Pancreas (tissue), 10 donors: ENCODE results near the gene FOXO3. TPM values are rescaled to one million over a fixed set of nuclear protein-coding genes. Genes with fewer than 3 reads are reported as not detected.

Source experiments
- ATAC-seq, 4 donors: fragments of 200-7000 bp; cut with Tn5 transposase; one replicate each; pipeline versions ENCODE4 v1.8.0 to v1.9.1; 2020; ENCODE audit warnings: mild to moderate bottlenecking in 4 of 4, moderate library complexity in 4 of 4
- DNase-seq, 6 donors: peaks; one replicate each; pipeline ENCODE4 v3.0.0-alpha.2; 2020
- FAIRE-seq: peaks from 2 replicates; lab custom pipeline; 2012; peaks lifted over from hg19 to GRCh38; lab: Jason Lieb, UNC
- H3K27ac ChIP-seq, 4 donors: fragments of 200-600 bp; sonication (generic); 1 replicate in 3 of 4; 2 replicates in 1 of 4; pipeline versions ENCODE4 v1.5.0 to v1.8.0; 2020
- H3K27me3 ChIP-seq, 4 donors: fragments of 200-600 bp; one replicate each; pipeline ENCODE4 v1.8.0; 2021
- H3K36me3 ChIP-seq, 3 donors: fragments of 200-600 bp; sonication (generic) in 1 of 3; one replicate each; pipeline versions ENCODE4 v1.5.0 to v1.8.0; 2020 to 2021
- H3K4me1 ChIP-seq, 3 donors: fragments of 200-600 bp; one replicate each; pipeline ENCODE4 v1.8.0; 2021
- H3K4me3 ChIP-seq, 4 donors: fragments of 200-600 bp; sonication (generic) in 2 of 4; one replicate each; pipeline versions ENCODE4 v1.5.0 to v1.8.0; 2020 to 2021
- H3K9me3 ChIP-seq, 4 donors: fragments of 200-600 bp; one replicate each; pipeline ENCODE4 v1.8.0; 2021
- CTCF ChIP-seq, 4 donors: fragments of 200-600 bp; sonication (generic) in 3 of 4; IDR thresholded peaks; one replicate each; pipeline versions ENCODE4 v1.5.0 to v1.8.0; 2021; ENCODE audit warnings: antibody characterized with exemption in 4 of 4
- WGBS, 2 donors: extraction: QIAGEN DNeasy Blood & Tissue Kit; methylation state at CpG; one replicate each; pipeline ENCODE4 v1.1.7; 2013; 5-methylcytosine and 5-hydroxymethylcytosine counted together
- intact Hi-C, 3 donors: fragments of 100-400 bp; cut with DNase I; formaldehyde crosslinking; loops; one replicate each; pipeline versions ENCODE4 v1.11.1 to v1.14.2; 2022
- polyA plus RNA-seq, 2 donors: library from polyadenylated mRNA; stranded (reverse); fragments of 200-250 nt; gene quantifications; one replicate each; pipeline ENCODE4 v1.2.3, GENCODE V29; 2013
- total RNA-seq, 6 donors: library from RNA; stranded (reverse); fragmentation: NEBNext Ultra II Directional in 4 of 6; extraction: Animal tissue kit (Norgen Biotek cat#: 25700) in 4 of 6; gene quantifications; one replicate each; pipeline versions ENCODE4 v1.2.1 to v1.2.4, GENCODE V29; 2021 to 2023
- donor health status: healthy with polysubstance abuse.
- donor health status: DM: no; HTN: no; CAD: no; lungs with moderate emphysema.
- donor health status: DM: no; HTN: no; CAD: no.
- donor health status: control.
- donor health status: control.
- donor health status: Bipolar disorder and iron deficiency.
- donor health status: DM: yes; HTN: yes; CAD: no.
- donor health status: DM: no; HTN: no; CAD: no.
- donor health status: DM: no; HTN: no; CAD: no.
- donor health status: DM: yes; HTN: yes; CAD: no.

Gene FOXO3
- total and polyA plus RNA-seq, 8 donors, result 11.3 to 61.2 (median 41.2) TPM

- H3K27ac ChIP-seq, result no peak overlapping the region
- peaks cover 0 to 14% (median 12%) of the 10 kb centered on the region in 3 donors for H3K4me1 ChIP-seq
- 81% methylated on average over 3 of the region's 3 CpGs for WGBS, 2 donors
- FAIRE-seq, result no peak
- no peak for ATAC-seq
- no peaks in the 10 kb centered on the region for H3K27me3 ChIP-seq
- peaks cover 0 to 31% (median 6%) of the 10 kb centered on the region in 3 donors for H3K36me3 ChIP-seq
- H3K9me3 ChIP-seq, result no peaks in the 10 kb centered on the region
- no peak overlapping the region for H3K4me3 ChIP-seq
- no peak for DNase-seq
- no peak for TF ChIP-seq CTCF (IDR thresholded peaks at IDR 0.05)
- intact Hi-C loops, result no loop called here
Measured at GRCh38 chr6:108665495-108666196, 104.9 kb downstream of the FOXO3 start.

- H3K9me3 ChIP-seq, result no peaks in the 10 kb centered on the region
- DNase-seq (no peak), ATAC-seq (no peak), FAIRE-seq (no peak)
- no peaks in the 10 kb centered on the region for H3K27me3 ChIP-seq
- H3K4me1 ChIP-seq, result peaks cover 0 to 22% (median 19%) of the 10 kb centered on the region in 3 donors
- WGBS, 2 donors, result 94 to 95% methylated on average over 4 of the region's 4 CpGs
- no peak overlapping the region for H3K27ac ChIP-seq
- peaks cover 0 to 31% (median 6%) of the 10 kb centered on the region in 3 donors for H3K36me3 ChIP-seq
- no peak overlapping the region for H3K4me3 ChIP-seq
- intact Hi-C loops, result no loop called here
- TF ChIP-seq CTCF (IDR thresholded peaks at IDR 0.05), result no peak
Measured at GRCh38 chr6:108666656-108667260, 106.0 kb downstream of the FOXO3 start.

GRCh38 chr6:108667993-108668392 is 107.3 kb downstream of the FOXO3 start:
- H3K9me3 ChIP-seq, result no peaks in the 10 kb centered on the region
- ATAC-seq, result peak in 2 of 4 donors; percentile 46 to 54
- no peak for DNase-seq
- FAIRE-seq, result no peak
- H3K36me3 ChIP-seq, result peaks cover 0 to 31% (median 6%) of the 10 kb centered on the region in 3 donors
- no peaks in the 10 kb centered on the region for H3K27me3 ChIP-seq
- WGBS, 2 donors, result 34 to 44% methylated on average over 7 of the region's 7 CpGs
- no peak overlapping the region for H3K4me3 ChIP-seq
- H3K27ac ChIP-seq, result no peak overlapping the region
- intact Hi-C loops, result no loop called here
- TF ChIP-seq CTCF (IDR thresholded peaks at IDR 0.05), result no peak
- peaks cover 0 to 29% (median 18%) of the 10 kb centered on the region in 3 donors for H3K4me1 ChIP-seq

- no peaks in the 10 kb centered on the region for H3K9me3 ChIP-seq
- H3K4me1 ChIP-seq, result peaks cover 1 to 36% (median 18%) of the 10 kb centered on the region in 3 donors
- H3K4me3 ChIP-seq, result no peak overlapping the region
- TF ChIP-seq CTCF (IDR thresholded peaks at IDR 0.05), result no peak
- 91 to 97% methylated on average over 1 of the region's 1 CpG for WGBS, 2 donors
- DNase-seq (no peak), ATAC-seq (no peak), FAIRE-seq (no peak)
- H3K27me3 ChIP-seq, result no peaks in the 10 kb centered on the region
- no peak overlapping the region for H3K27ac ChIP-seq
- intact Hi-C loops, result loop anchor here in 1 of 3 donors (10.0 kb wide), 1 partner anchor 95 kb away; no protein-coding TSS in a partner anchor
- peaks cover 0 to 26% (median 6%) of the 10 kb centered on the region in 3 donors for H3K36me3 ChIP-seq
Measured at GRCh38 chr6:108669673-108670072, 109.0 kb downstream of the FOXO3 start.
